Suprapubic skin (tissue), 4 donors: ENCODE results near the gene ARPIN.

Source experiments
- CTCF ChIP-seq, 2 donors: fragments of 200-600 bp in 1 of 2; fragments of 450-650 bp in 1 of 2; sonication (generic) in 1 of 2; IDR thresholded peaks; one replicate each; pipeline ENCODE4 v1.5.1; 2016 to 2019; ENCODE audit warnings: antibody characterized with exemption in 2 of 2, mild to moderate bottlenecking in 1 of 2, moderate library complexity in 1 of 2
- POLR2A ChIP-seq, 2 donors: fragments of 450-650 bp; IDR thresholded peaks; one replicate each; pipeline ENCODE4 v1.6.1; 2017; ENCODE audit warnings: antibody characterized with exemption in 2 of 2, mild to moderate bottlenecking in 2 of 2, moderate library complexity in 2 of 2
- POLR2AphosphoS5 ChIP-seq, 3 donors: sonication (generic); formaldehyde crosslinking; IDR thresholded peaks; one replicate each; pipeline ENCODE4 v1.6.1; 2017; ENCODE audit warnings: antibody characterized with exemption in 3 of 3

- TF ChIP-seq CTCF (IDR thresholded peaks at IDR 0.05) (no peak), POLR2A (IDR thresholded peaks at IDR 0.05) (no peak), POLR2AphosphoS5 (IDR thresholded peaks at IDR 0.05) (no peak)
Measured at GRCh38 chr15:89880727-89881126, 32.0 kb downstream of the ARPIN start.
